ENCODE data around the gene EDRF1. TPM values are rescaled to one million over a fixed set of nuclear protein-coding genes. Genes with fewer than 3 reads are reported as not detected.

EDRF1 gene
- total and polyA plus RNA-seq, 2 of the 13 experiments (the other 11 are each of a cell fraction or from before 2014, with no cell fraction given), result 16.9 to 26.7 TPM

- TF ChIP-seq, protein P1, sequence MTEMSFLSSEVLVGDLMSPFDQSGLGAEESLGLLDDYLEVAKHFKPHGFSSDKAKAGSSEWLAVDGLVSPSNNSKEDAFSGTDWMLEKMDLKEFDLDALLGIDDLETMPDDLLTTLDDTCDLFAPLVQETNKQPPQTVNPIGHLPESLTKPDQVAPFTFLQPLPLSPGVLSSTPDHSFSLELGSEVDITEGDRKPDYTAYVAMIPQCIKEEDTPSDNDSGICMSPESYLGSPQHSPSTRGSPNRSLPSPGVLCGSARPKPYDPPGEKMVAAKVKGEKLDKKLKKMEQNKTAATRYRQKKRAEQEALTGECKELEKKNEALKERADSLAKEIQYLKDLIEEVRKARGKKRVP (CRISPR knock-in tag; IDR thresholded peaks at IDR 0.05), result peak in 1 of 2 experiments; percentile 26; a peak in 1 of 4 replicates
- TF ChIP-seq, protein P2, sequence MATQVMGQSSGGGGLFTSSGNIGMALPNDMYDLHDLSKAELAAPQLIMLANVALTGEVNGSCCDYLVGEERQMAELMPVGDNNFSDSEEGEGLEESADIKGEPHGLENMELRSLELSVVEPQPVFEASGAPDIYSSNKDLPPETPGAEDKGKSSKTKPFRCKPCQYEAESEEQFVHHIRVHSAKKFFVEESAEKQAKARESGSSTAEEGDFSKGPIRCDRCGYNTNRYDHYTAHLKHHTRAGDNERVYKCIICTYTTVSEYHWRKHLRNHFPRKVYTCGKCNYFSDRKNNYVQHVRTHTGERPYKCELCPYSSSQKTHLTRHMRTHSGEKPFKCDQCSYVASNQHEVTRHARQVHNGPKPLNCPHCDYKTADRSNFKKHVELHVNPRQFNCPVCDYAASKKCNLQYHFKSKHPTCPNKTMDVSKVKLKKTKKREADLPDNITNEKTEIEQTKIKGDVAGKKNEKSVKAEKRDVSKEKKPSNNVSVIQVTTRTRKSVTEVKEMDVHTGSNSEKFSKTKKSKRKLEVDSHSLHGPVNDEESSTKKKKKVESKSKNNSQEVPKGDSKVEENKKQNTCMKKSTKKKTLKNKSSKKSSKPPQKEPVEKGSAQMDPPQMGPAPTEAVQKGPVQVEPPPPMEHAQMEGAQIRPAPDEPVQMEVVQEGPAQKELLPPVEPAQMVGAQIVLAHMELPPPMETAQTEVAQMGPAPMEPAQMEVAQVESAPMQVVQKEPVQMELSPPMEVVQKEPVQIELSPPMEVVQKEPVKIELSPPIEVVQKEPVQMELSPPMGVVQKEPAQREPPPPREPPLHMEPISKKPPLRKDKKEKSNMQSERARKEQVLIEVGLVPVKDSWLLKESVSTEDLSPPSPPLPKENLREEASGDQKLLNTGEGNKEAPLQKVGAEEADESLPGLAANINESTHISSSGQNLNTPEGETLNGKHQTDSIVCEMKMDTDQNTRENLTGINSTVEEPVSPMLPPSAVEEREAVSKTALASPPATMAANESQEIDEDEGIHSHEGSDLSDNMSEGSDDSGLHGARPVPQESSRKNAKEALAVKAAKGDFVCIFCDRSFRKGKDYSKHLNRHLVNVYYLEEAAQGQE (IDR thresholded peaks at IDR 0.05; ENCODE audit: borderline replicate concordance in 1 of 2, low read depth in 1 of 2, low read length in 2 of 2), result peak in 1 of 2 experiments; percentile 3; a peak in 1 of 4 replicates
- TF ChIP-seq, protein P3, sequence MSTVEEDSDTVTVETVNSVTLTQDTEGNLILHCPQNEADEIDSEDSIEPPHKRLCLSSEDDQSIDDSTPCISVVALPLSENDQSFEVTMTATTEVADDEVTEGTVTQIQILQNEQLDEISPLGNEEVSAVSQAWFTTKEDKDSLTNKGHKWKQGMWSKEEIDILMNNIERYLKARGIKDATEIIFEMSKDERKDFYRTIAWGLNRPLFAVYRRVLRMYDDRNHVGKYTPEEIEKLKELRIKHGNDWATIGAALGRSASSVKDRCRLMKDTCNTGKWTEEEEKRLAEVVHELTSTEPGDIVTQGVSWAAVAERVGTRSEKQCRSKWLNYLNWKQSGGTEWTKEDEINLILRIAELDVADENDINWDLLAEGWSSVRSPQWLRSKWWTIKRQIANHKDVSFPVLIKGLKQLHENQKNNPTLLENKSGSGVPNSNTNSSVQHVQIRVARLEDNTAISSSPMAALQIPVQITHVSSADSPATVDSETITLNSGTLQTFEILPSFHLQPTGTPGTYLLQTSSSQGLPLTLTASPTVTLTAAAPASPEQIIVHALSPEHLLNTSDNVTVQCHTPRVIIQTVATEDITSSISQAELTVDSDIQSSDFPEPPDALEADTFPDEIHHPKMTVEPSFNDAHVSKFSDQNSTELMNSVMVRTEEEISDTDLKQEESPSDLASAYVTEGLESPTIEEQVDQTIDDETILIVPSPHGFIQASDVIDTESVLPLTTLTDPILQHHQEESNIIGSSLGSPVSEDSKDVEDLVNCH (CRISPR knock-in tag; IDR thresholded peaks at IDR 0.05), result no peak
- TF ChIP-seq MED1 (CRISPR knock-in tag; IDR thresholded peaks at IDR 0.05) (peak; percentile 68), ZKSCAN1 (IDR thresholded peaks at IDR 0.05; ENCODE audit: low read length) (no peak), ZHX1 (CRISPR knock-in tag; IDR thresholded peaks at IDR 0.05; ENCODE audit: low read depth) (no peak), GATA4 (IDR thresholded peaks at IDR 0.05; ENCODE audit: borderline replicate concordance, low read depth) (peak; percentile 56), FOXA1 (IDR thresholded peaks at IDR 0.05) (no peak), FOXA1 (CRISPR knock-in tag; IDR thresholded peaks at IDR 0.05) (0 out of 2 replicates have a peak, but pooled peaks have one; percentile 6), TEAD3 (CRISPR knock-in tag; optimal IDR thresholded peaks at IDR 0.05; ENCODE audit: borderline replicate concordance) (peak; percentile 45), SIN3A (IDR thresholded peaks at IDR 0.05; ENCODE audit: borderline replicate concordance, low read depth, low read length) (peak; percentile 82; the same call in 1 of the 2 replicates), USF2 (IDR thresholded peaks at IDR 0.05; ENCODE audit: low read depth, low read length) (no peak), USF2 (CRISPR knock-in tag; IDR thresholded peaks at IDR 0.05; ENCODE audit: borderline replicate concordance) (no peak)
- TF ChIP-seq, protein P4, sequence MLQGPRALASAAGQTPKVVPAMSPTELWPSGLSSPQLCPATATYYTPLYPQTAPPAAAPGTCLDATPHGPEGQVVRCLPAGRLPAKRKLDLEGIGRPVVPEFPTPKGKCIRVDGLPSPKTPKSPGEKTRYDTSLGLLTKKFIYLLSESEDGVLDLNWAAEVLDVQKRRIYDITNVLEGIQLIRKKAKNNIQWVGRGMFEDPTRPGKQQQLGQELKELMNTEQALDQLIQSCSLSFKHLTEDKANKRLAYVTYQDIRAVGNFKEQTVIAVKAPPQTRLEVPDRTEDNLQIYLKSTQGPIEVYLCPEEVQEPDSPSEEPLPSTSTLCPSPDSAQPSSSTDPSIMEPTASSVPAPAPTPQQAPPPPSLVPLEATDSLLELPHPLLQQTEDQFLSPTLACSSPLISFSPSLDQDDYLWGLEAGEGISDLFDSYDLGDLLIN (CRISPR knock-in tag; IDR thresholded peaks at IDR 0.05; ENCODE audit: borderline replicate concordance), result 0 out of 2 replicates have a peak, but pooled peaks have one; percentile 22
These were observed at the start of gene EDRF1 (continued) for GRCh38 chr10:125719173-125720001.

Measured in HepG2 (cell line).